ENCODE measurements around the gene CCDC54.
"Not testable (repeated sequence)": the region's sequence is repeated elsewhere in the genome, so short reads cannot be mapped to it uniquely, and the experiment has no call there.

Gene CCDC54

GRCh38 chr3:107377151-107377550 lies at the start of gene CCDC54:
CCDC54 (plus strand) TSS chr3:107377439; CDS start chr3:107377588, 149 bp downstream.
- no peak for DNase-seq

GRCh38 chr3:107328069-107328468 lies 49.2 kb upstream of the CCDC54 start:
- no peak for DNase-seq

DNA sequence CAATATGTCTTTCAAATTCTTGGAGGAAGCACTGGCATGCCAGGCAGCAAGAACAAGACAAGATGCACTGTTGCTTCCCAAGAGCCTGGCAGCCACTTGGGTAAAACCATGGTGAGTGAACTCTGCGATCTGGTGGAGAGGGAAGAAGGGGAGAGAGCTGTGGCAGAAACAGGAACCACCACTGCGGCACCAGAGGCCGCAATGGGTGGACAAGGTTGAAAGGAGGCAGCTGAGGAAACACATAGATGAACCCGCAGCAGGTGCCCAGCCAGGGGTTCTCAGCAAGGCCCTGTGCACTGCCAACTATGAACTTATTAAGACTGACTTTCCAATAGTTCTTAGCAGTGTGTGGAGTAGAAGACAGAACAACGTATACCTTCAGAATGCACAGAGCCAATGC lies 48.2 kb upstream of the CCDC54 start:
- no peak for DNase-seq

DNA sequence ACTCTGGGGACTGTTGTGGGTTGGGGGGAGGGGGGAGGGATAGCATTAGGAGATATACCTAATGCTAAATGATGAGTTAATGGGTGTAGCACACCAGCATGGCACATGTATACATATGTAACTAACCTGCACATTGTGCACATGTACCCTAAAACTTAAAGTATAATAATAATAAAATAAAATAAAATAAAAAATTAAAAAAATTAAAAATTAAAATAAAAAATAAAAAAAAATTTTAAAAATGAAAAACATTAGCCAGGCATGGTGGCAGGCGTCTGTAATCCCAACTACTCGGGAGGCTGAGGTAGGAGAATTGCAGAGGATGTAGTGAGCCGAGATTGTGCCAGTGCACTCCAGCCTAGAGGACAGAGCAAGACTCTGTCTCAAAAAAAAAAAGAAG lies 37.5 kb upstream of the CCDC54 start:
- not testable (repeated sequence) for DNase-seq

- no peak for DNase-seq
These were observed 32.5 kb upstream of the CCDC54 start for GRCh38 chr3:107344722-107345121.

- no peak for DNase-seq
These were observed 31.3 kb upstream of the CCDC54 start for GRCh38 chr3:107345822-107346405.

DNA sequence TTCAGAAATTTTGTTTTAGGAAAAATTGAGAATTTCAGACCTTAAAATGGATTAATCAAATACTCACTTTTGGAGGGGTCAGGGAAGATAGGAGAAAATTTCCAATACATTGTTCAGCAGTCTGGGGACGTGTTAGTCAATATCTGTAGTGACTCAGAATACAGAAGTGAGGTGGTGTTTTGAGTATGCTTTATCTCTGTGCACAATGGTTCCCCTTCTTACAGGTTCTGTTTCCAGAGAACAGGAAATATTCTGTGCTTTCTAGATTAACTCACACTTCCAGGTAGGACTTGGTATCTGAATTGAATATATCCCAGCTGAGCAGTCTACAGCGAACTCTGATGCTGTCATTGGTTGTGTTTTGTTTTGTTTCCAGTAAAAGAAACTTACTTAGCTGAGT lies 30.7 kb upstream of the CCDC54 start:
- no peak for DNase-seq

GRCh38 chr3:107347751-107348150 lies 29.5 kb upstream of the CCDC54 start:
- no peak for DNase-seq

DNA sequence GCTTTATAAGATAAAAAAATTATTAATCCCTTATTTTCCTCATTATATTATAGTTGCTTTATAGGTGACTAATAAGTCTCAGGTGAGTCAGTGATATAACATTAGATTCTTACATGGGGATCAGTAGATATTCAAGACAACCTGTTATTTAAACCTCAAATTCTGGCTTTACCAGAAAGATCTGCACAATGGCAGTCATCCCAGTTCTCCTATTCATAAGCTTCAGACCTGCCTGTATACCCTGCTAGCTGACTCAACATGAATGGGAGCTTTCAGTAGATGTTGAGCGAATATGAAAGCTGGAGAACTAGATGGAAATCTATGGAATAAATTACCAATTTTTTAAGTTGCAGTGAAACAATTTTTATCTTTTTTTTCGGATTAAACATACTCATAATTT lies 20.5 kb upstream of the CCDC54 start:
- DNase-seq = no peak

DNA sequence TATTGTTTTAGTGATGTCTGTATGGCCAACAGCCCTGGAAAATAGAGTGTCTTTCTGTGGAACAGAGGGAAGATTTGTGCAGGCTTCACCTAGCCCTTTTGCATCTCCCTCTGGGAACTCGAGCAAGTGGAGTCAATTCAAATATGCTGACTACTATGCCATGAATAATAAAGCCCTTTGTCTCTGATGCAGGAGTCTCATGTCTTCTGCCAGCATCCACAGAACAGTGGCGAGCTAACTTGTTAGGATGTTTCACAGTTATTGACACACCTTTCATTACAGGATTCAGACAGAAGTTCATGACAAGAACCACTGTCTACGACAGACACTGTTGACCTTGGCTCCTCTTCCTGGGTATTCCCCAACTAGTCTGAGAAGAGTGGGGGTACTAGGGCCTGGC lies 15.6 kb upstream of the CCDC54 start:
- DNase-seq = no peak

DNA sequence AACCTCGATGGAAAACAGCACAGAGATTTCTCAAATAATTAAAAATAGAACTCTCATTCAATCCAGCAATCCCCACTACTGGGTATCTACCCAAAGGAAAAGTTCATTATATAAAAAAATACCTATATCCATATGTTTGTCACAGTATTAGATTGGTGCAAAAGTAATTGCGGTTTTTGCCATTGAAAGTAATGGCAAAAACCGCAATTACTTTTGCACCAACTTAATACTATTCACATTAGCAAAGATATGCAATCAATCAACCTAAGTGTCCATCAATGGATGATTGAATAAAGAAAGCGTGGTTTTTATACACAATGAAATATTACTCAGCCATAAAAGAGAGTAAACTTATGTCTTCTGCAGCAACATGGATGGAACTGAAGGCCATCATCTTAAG lies 12.2 kb upstream of the CCDC54 start:
- DNase-seq = no peak

DNA sequence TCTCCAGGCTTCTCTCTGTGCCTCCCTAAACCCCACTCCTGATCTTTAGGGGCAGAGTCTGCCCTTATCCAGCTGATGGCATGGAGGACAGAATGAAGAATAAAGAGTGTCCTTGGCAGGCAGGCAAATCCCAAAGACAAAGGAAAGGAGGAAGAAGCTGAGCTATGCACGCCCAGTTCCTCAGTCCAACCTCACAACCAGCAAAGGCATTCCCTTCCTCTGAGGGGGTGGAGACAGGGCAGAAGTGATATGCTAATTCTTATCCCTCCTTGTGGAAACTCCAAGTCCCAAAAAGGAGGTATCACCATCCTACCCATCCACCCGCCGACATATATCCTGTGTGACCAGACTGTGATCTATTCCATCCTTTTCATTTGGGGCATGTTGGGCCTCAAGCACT lies 10.5 kb upstream of the CCDC54 start:
- no peak for DNase-seq

- DNase-seq = no peak
These were observed 9.9 kb upstream of the CCDC54 start for GRCh38 chr3:107367353-107367752.

DNA sequence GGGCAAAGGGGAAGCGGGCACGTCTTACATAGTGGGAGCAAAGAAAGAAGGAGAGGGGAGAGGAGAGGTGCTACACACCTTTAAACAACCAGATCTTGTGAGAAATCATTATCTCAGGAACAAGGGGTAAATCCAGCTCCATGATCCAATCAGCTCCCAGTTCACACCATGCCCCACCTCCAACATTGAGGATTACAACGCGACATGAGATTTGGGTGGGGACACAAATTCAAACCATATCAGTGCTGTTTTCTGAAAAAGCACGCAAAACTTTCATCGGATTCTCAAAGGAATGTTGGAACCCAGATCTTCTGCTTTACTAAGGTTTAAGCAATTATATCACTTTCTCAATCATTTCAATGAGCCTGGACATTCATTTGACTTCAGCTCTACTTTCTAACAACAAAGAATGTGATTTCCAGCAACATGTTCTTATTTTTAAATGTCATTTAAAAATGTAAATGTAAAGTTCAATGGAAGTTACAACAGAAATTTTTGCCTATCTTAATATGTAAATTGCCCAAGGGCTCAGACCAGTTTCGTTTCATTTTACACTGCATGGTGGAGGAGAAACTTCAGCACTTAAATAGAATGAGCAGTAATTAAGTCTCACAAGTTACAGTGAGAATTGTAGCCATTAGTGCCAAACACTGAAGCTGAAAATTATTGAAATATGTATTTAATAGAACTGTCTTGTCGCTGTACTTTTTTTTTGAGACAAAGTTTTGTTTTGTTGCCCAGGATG lies 8.4 kb upstream of the CCDC54 start:
- DNase-seq = no peak

- no peak for DNase-seq
These were observed 7.4 kb upstream of the CCDC54 start for GRCh38 chr3:107369791-107370190.

- DNase-seq = no peak
These were observed 6.3 kb upstream of the CCDC54 start for GRCh38 chr3:107370907-107371306.

DNA sequence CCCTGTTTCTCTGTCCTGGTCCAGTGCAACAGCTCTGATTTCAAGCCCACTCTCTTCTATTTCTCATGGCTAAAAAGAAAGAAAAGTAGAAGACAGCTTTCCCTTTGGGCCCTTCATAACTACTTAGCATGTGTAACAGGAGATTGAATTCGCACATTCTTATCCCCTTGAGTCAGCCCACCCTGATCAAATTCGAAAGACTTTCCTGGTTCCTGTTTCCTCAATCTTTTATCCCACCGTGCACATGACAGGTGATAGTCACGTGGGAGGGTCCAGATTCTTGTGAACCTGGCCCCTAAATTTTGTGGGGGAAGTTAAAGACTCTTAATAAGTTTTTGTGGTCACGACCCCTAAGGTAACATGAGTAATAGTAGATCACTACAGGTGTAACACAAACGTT lies 4.7 kb upstream of the CCDC54 start:
- DNase-seq = no peak

DNA sequence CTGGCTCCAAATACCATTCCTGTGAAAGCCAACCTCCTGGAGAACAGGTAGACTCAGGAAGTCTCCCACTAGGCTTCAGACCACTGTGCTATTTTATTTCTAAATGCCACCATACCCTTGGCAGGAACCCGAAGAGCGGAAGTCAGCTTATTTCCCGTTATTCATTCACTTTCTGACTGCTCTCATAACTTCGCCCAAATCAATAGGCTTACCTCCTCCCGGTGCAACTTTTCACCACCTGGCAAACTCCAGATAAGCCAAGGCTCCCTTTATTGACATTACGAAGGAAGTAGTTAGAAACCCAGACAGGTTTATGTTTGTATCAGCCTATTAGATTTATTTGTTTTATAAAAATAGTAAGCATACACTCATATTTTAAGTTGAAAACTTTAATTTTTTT lies 3.3 kb upstream of the CCDC54 start:
- DNase-seq = no peak

DNA sequence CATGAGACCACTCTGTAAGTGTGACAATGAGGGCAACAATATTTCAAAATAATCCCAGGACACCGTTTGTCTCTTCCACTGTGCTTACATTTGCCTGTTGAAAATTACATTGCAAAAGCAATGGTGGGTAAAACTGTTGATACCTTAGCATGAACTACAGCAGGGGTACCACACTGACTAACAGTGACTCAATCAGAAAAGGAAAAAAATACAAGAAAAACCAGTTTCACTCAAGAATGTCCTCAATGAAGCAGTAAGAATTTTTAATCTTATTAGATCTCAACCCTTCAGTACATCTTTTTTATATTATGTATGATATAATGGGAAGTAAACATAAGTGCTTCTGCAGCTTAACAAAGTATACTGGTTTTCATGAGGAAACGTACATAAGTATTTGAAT lies 1.6 kb upstream of the CCDC54 start:
- no peak for DNase-seq

GRCh38 chr3:107382631-107383030 lies 5.4 kb downstream of the CCDC54 start:
- no peak for DNase-seq

DNA sequence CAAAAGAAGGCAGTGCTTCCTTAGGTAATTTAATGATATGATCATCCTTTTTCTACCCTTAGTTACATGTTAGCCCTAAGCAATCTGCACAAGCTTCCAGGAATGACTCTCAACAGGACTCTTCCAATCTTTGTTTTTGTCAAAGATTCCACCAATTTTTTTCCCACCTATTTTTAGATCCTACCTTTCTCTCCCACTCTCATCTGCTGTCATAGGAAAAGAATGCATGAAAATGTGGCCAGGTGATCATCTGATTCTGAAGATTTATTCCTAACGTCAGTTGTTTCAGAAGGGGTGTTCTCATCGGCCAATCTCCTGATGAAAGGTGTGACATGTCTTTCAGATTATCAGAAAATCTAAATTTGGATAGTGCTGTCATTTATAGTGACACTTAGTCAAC lies 7.2 kb downstream of the CCDC54 start:
- no peak for DNase-seq

DNA sequence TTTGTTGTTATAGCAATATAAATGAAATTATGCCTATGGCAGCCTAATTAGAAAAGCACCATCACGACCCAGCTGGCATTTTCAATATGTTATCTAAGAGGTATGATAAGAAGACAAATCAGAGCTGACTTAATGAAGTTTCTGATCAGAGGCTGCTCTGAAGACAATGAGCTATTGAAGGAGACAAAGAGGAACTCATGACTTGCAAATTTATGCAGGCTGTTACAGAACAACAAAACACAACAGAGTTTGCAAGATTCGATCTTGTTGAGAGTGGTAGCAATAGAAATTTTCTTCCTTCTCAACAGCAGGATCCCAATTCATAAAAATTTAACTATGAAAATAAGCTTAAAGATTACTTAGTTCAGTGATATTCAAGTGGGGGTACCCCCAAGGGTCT lies 7.7 kb downstream of the CCDC54 start:
- DNase-seq = no peak

GRCh38 chr3:107387555-107387954 lies 10.3 kb downstream of the CCDC54 start:
- DNase-seq = no peak

- no peak for DNase-seq
These were observed 15.4 kb downstream of the CCDC54 start for GRCh38 chr3:107392549-107393165.

DNA sequence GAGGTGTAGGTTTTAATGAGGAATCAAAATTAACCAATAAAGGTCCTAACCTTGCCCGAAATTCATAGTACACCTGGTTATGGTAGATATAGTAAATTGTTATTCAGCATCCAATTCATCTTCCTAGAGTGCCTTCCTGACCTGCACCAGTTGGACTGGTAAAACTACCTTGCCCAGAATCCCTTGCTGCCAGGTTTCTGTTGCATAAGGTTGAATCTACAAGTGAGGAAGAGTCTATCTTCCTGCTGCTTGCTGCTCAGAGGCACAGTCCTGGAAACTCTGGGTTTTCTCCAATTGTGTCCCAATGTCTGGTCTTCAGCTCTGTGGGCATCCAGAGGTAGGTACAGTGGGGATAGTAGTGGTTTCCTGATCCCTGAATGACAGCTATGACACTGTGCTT lies 17.3 kb downstream of the CCDC54 start:
- no peak for DNase-seq

All from right forelimb (tissue), 1 donor.